SK-N-SH (cell line): ENCODE results near the gene PIK3R1.

Source experiments
- CHD2 ChIP-seq: fragments of 150-350 bp; IDR thresholded peaks from 2 replicates; pipeline ENCODE4 v1.6.1; 2018; ENCODE audit warnings: low read length; ENCODE audit not compliant: partially characterized antibody
- CTCF ChIP-seq: fragments of 200-600 bp; sonication (generic); IDR thresholded peaks from 2 replicates; pipeline ENCODE4 v1.6.1; 2017; ENCODE audit warnings: antibody characterized with exemption, mild to moderate bottlenecking, moderate library complexity

- TF ChIP-seq CHD2: no peak
- no peak for TF ChIP-seq CTCF
Observed at GRCh38 chr5:68287976-68288706, 72.6 kb downstream of the PIK3R1 start.
